HL-60 (cell line): ENCODE results near the gene PPFIBP2.

Experiments
- CTCF ChIP-seq: IDR thresholded peaks from one replicate; pipeline ENCODE4 v1.5.1; 2011; ENCODE audit warnings: low read length, control low read depth, inconsistent platforms; ENCODE audit not compliant: insufficient read depth
- POLR2AphosphoS5 ChIP-seq: IDR thresholded peaks from 2 replicates; pipeline ENCODE4 v1.6.1; 2012; ENCODE audit warnings: low read depth

DNA sequence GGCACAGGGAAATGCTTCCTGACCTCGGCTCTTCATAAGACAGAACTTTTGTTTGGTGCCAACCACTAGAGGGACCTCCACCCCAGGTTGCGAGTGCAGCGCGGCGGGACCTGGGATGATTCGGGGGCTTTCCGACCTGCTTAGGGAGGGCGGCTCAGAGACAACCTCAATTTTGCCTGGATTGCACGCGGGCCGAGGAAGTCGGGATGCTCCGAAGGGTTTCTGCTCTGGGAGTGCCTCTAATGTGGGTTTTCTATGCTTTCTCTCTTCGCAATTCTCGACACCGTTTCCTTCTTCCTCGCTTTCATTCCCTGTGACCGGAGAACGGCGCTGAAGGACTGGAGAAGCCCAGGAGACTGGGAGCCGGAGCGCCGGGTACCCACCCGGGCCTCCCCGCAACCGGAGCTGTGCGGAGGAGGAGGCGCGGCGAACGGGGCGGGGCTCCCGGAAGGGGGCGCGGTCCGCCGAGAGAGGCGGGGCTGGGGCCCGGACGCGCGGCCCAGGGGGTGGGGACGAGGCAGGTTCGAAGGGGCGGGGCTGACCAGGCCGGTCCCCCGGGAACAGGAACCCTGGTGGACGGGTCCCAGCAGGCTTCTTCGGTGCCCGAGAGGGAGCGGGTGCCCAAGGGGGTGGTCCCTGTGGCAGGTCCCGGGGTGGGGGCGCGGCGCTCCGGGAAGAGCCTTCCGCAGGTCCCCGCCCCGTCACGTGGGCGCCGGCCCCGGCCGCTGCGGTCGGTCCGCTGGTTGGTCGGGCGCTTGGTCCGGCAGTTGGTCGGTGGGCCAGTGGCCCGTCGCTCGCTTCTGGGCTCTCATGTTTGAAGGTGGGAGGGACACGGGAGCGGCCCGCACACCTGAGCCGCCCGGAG, at the start of gene PPFIBP2:
- peak; percentile 44 for TF ChIP-seq CTCF
- no peak for TF ChIP-seq POLR2AphosphoS5
